ENCODE data around the gene LBX2. TPM values are rescaled to one million over a fixed set of nuclear protein-coding genes. Genes with fewer than 3 reads are reported as not detected.

The LBX2 gene
- total and polyA plus RNA-seq, 4 donors: 0.84 to 2.8 (median 2.5) TPM

- no peak for DNase-seq (ENCODE audit: low spot score)
- TF ChIP-seq JUND (IDR thresholded peaks at IDR 0.05) (no peak), FOXA1 (IDR thresholded peaks at IDR 0.05) (no peak), HNF4G (IDR thresholded peaks at IDR 0.05) (no peak), YY1 (IDR thresholded peaks at IDR 0.05) (no peak)
- Histone ChIP-seq H3K36me3 (ENCODE audit: control insufficient read depth in 4 of 4, insufficient read depth in 3 of 4, low read depth in 1 of 4, low read length in 3 of 4) (no peaks in the 10 kb centered on the region), H3K9ac (ENCODE audit: low read depth in 1 of 2, low read length in 2 of 2) (no peak overlapping the region), H3K4me1 (ENCODE audit: control insufficient read depth in 4 of 4, insufficient read depth in 4 of 4, low read length in 3 of 4) (no peaks in the 10 kb centered on the region), H3K4me3 (ENCODE audit: low read depth in 1 of 3, low read length in 3 of 3) (no peak overlapping the region), H3K27ac (ENCODE audit: low read depth in 1 of 2, low read length in 2 of 2) (no peak overlapping the region), H3K27me3 (ENCODE audit: control insufficient read depth in 4 of 4, insufficient read depth in 4 of 4, low read length in 3 of 4) (no peaks in the 10 kb centered on the region), H3K9me3 (ENCODE audit: control insufficient read depth in 4 of 4, low read length in 3 of 4) (no peaks in the 10 kb centered on the region)
- WGBS: 64% methylated on average over 7 of the region's 7 CpGs
Measured at GRCh38 chr2:74538881-74539339, 39.5 kb upstream of the LBX2 start.

GRCh38 chr2:74537140-74537539 is 37.7 kb upstream of the LBX2 start:
- Histone ChIP-seq H3K9me3 (ENCODE audit: control insufficient read depth in 4 of 4, low read length in 3 of 4) (no peaks in the 10 kb centered on the region), H3K4me3 (ENCODE audit: low read depth in 1 of 3, low read length in 3 of 3) (no peak overlapping the region), H3K36me3 (ENCODE audit: control insufficient read depth in 4 of 4, insufficient read depth in 3 of 4, low read depth in 1 of 4, low read length in 3 of 4) (peaks cover 0 to 6% (median 0%) of the 10 kb centered on the region in 4 donors), H3K27me3 (ENCODE audit: control insufficient read depth in 4 of 4, insufficient read depth in 4 of 4, low read length in 3 of 4) (no peaks in the 10 kb centered on the region), H3K9ac (ENCODE audit: low read depth in 1 of 2, low read length in 2 of 2) (no peak overlapping the region), H3K27ac (ENCODE audit: low read depth in 1 of 2, low read length in 2 of 2) (no peak overlapping the region), H3K4me1 (ENCODE audit: control insufficient read depth in 4 of 4, insufficient read depth in 4 of 4, low read length in 3 of 4) (no peaks in the 10 kb centered on the region)
- no peak for DNase-seq (ENCODE audit: low spot score)
- 72% methylated on average over 4 of the region's 4 CpGs for WGBS
- TF ChIP-seq GABPA (IDR thresholded peaks at IDR 0.05 in 1 of 2, conservative IDR thresholded peaks at IDR 0.05 in 1 of 2) (no peak), FOXA1 (IDR thresholded peaks at IDR 0.05) (no peak), MAX (IDR thresholded peaks at IDR 0.05) (no peak), HNF4G (IDR thresholded peaks at IDR 0.05) (no peak), RAD21 (IDR thresholded peaks at IDR 0.05) (no peak), REST (IDR thresholded peaks at IDR 0.05) (no peak), SP1 (IDR thresholded peaks at IDR 0.05) (no peak), HNF4A (conservative IDR thresholded peaks at IDR 0.05) (no peak)

- Histone ChIP-seq H3K4me1 (ENCODE audit: control insufficient read depth in 4 of 4, insufficient read depth in 4 of 4, low read length in 3 of 4) (no peaks in the 10 kb centered on the region), H3K27me3 (ENCODE audit: control insufficient read depth in 4 of 4, insufficient read depth in 4 of 4, low read length in 3 of 4) (no peaks in the 10 kb centered on the region), H3K36me3 (ENCODE audit: control insufficient read depth in 4 of 4, insufficient read depth in 3 of 4, low read depth in 1 of 4, low read length in 3 of 4) (peaks cover 0 to 6% (median 0%) of the 10 kb centered on the region in 4 donors), H3K27ac (ENCODE audit: low read depth in 1 of 2, low read length in 2 of 2) (no peak overlapping the region), H3K9me3 (ENCODE audit: control insufficient read depth in 4 of 4, low read length in 3 of 4) (no peaks in the 10 kb centered on the region), H3K4me3 (ENCODE audit: low read depth in 1 of 3, low read length in 3 of 3) (no peak overlapping the region), H3K9ac (ENCODE audit: low read depth in 1 of 2, low read length in 2 of 2) (no peak overlapping the region)
- no peak for DNase-seq (ENCODE audit: low spot score)
- TF ChIP-seq TAF1 (conservative IDR thresholded peaks at IDR 0.05) (no peak), NR2F2 (IDR thresholded peaks at IDR 0.05) (no peak), EGR1 (IDR thresholded peaks at IDR 0.05; ENCODE audit: low read depth in 2 of 2) (no peak), GABPA (IDR thresholded peaks at IDR 0.05 in 1 of 2, conservative IDR thresholded peaks at IDR 0.05 in 1 of 2) (no peak), RXRA (IDR thresholded peaks at IDR 0.05) (no peak), REST (IDR thresholded peaks at IDR 0.05) (no peak)
- WGBS: 83% methylated on average over 23 of the region's 23 CpGs
Measured at GRCh38 chr2:74536166-74536950, 37.0 kb upstream of the LBX2 start.
